Metanephros (tissue), 2 donors: ENCODE measurements around the gene FES. TPM values are rescaled to one million over a fixed set of nuclear protein-coding genes. Genes with fewer than 3 reads are reported as not detected.

ENCODE experiments used
- small RNA-seq: library from RNA; depleted of rRNA; stranded (forward); fragments of <200 nt; gene quantifications from one replicate; pipeline ENCODE3, GENCODE V24; 2014; ENCODE audit warnings: low replicate concordance
- total RNA-seq: library from RNA; depleted of rRNA; stranded (reverse); fragments of >200 nt; gene quantifications from one replicate; pipeline ENCODE4 v1.2.3, GENCODE V29; 2014

The FES gene
- total RNA-seq = 52.4 TPM

DNA sequence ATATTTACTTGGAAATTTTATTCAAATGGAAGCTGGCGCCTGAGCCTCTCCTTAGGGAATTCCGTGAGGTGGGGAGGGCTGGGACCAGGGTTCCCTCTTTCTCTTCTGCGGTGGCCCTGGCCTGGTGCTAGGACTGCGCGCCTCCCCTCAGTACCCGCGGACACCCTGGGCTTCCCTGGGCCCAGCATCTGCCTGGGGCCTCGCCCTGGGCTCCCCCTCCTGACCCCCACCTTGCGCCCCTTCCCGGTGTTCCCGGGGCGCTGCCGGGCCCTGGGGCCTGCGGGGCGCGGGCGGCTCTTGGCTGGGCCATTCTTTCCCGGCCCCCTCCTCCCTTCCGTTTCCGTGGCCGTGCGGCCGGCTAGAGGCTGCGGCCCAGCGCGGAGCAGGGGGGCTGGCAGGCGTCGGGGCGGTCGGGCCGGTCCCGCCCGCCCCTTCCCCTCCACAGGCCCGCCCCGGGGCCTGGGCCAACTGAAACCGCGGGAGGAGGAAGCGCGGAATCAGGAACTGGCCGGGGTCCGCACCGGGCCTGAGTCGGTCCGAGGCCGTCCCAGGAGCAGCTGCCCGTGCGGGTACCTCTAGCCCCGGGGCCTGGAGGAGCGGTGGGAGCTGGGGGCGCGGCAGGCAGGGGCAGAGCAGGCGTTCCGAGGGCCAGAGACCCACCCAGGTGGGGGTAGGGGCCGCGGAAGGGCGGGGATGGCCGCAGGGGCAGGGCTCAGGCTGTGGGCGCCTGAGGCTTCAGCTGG, at the start of gene FES:
TSS of gene FES (plus strand) at position 529 of the 743 bp plus-strand sequence. CDS start 542 bp downstream, outside the sequence.

GRCh38 chr15:90868261-90868689, 16.0 kb upstream of the FES start, which contains the start of gene FURIN:
FURIN (plus strand) TSS chr15:90868588; CDS start chr15:90875741, 7,153 bp downstream.

DNA sequence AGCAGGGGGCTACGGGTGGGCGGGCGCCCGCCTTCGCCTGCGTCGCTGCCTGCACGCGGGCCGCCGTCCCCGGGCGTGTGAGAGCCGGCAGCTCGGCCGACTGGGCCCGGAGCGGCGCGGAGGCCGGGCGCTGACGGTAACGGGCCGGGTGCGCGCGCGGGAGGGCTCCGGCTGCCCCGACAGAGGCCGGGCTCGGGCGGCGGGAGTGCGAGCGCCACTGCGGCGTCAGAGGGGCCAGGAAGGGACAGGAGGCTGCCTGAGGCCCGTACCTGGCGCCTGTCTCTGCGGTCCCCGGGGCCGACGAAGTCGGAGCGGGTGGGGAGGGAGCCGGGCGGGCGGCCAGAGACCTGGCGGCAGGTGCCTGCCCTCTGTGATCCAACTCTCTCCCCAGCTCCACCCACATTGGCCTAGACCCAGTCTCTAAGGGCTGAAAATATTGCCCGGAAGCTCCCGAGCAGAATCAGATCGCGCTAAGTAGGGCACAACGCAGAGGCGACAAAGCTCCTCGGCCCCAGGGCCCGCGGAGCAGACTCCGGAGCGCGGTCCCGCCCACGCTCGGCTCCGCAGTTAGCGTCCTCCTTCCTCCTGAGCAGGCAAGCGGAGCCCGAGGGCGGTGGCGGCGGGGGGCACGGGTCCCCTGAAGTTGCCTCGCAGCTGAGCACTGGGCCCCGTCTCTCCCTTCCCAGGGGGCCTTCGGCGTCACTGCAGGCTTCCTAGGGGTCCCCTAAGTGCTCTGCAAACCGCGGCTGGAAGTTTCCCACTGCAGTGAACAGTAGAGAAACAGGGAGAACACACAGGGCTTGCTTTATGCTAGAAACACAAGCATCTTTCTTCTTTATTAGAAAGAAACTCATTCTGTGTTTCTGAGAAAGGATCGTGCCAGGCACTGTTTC, 18.8 kb downstream of the FES start, which contains the start of gene MAN2A2:
TSS of gene MAN2A2 (plus strand) at position 463 of the 893 bp plus-strand sequence. CDS start 906 bp downstream, outside the sequence.

DNA sequence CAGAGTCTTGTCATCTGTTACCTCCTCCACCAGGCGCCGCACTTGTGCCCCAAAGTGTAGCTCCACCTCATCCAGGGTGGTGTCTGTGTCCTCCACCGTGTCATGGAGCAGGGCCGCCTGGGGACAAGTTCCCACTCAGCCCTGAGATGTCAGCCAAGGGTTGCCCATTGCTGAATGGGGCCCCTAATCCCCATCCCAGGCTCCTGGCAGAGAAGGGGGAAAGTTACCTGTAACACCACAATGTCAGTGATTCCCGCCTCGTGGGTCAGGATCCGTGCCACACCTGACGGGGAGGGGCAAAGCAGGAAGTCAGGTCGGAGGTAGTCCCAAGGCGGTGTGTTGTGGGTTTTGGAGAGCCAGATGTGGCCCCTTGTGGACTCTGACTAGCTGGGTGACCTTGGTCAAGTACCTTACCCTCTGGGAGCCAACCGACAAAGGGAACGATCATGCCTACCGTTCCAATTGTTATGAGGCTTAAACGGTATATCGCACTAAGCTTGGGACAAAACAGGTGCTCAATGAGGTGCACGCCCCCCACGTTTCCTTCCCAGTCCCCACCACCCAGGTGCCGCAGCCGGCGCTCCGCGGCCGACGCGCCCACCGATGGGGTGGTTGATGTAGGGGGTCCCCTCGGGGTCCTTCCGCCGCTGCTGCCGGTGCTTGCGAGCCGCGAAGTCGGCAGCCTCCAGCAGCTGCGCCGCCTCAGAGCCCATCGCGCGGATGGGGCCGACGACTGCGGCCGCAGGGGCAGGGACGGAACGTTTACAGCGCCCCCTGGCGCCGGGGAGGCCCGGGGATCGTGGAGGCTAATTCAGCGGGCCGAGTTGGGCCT, 47.7 kb downstream of the FES start, which contains the start of gene HDDC3:
TSS of gene HDDC3 (minus strand) at position 722 of the 832 bp plus-strand sequence. CDS start at position 713, 9 bp downstream.

GRCh38 chr15:90934949-90935751, 50.8 kb downstream of the FES start, which contains the start of gene UNC45A:
UNC45A (plus strand) TSS chr15:90935285; CDS start chr15:90935325, 40 bp downstream.

Small RNAs within 50 kb of the gene (small RNA-seq; reads per million reads assigned to genes)
- gene RN7SL363P = not detected

Other genes with a start within 250 kb of the FES start
- 6.5 TPM for gene BLM, start 167.2 kb upstream of the FES start, total RNA-seq
- 54.8 TPM for gene FURIN, start 15.9 kb upstream of the FES start, total RNA-seq
- gene MAN2A2, start 18.8 kb downstream of the FES start, total RNA-seq = 45.9 TPM
- 11.5 TPM for gene HDDC3, start 48.0 kb downstream of the FES start, total RNA-seq
- 79.9 TPM for gene UNC45A, start 50.8 kb downstream of the FES start, total RNA-seq
- gene RCCD1, start 70.4 kb downstream of the FES start, total RNA-seq = 11.0 TPM
- 63.2 TPM for gene PRC1, start 110.0 kb downstream of the FES start, total RNA-seq
- 5.5 TPM for gene VPS33B, start 138.1 kb downstream of the FES start, total RNA-seq
- gene SV2B, start 215.8 kb downstream of the FES start, total RNA-seq = 2.1 TPM